Ovary (tissue), 3 donors: ENCODE results near the gene DENND1A.

Experiments used
- CTCF ChIP-seq, 3 donors: fragments of 450-650 bp in 2 of 3; fragments of 200-600 bp in 1 of 3; IDR thresholded peaks; one replicate each; pipeline versions ENCODE4 v1.5.1 to v1.8.0; 2016 to 2022; ENCODE audit warnings: antibody characterized with exemption in 3 of 3, mild to moderate bottlenecking in 1 of 3
- EP300 ChIP-seq: sonication (generic); formaldehyde crosslinking; IDR thresholded peaks from one replicate; pipeline ENCODE4 v1.6.1; 2017; ENCODE audit warnings: antibody characterized with exemption
- POLR2A ChIP-seq: fragments of 450-650 bp; IDR thresholded peaks from one replicate; pipeline ENCODE4 v1.6.1; 2017; ENCODE audit warnings: antibody characterized with exemption, mild to moderate bottlenecking, moderate library complexity
- donor health status: DM: no; HTN: no; CAD: no.

- no peak for TF ChIP-seq CTCF (IDR thresholded peaks at IDR 0.05)
- TF ChIP-seq POLR2A, result no peak
- no peak for TF ChIP-seq EP300
Observed at GRCh38 chr9:123957168-123957721, 27.3 kb upstream of the DENND1A start.
